GM12873 (cell line): ENCODE measurements around the gene AMD1.

Source experiments
- CTCF ChIP-seq: IDR thresholded peaks from 2 replicates; pipeline ENCODE4 v1.5.1; 2012; ENCODE audit warnings: low read depth, mild to moderate bottlenecking, moderate library complexity, low read length, control low read depth; ENCODE audit not compliant: insufficient read depth; ENCODE audit errors: missing control alignments

The AMD1 gene

GRCh38 chr6:110934381-110934898, 59.9 kb downstream of the AMD1 start:
- TF ChIP-seq CTCF = no peak

- TF ChIP-seq CTCF = no peak
Measured at GRCh38 chr6:110935171-110935570, 60.6 kb downstream of the AMD1 start.

GRCh38 chr6:110938171-110938570, 63.6 kb downstream of the AMD1 start:
- no peak for TF ChIP-seq CTCF

GRCh38 chr6:110939429-110940200, 65.0 kb downstream of the AMD1 start:
- TF ChIP-seq CTCF = no peak

- TF ChIP-seq CTCF = no peak
Measured at GRCh38 chr6:110944681-110945151, 70.1 kb downstream of the AMD1 start.
